ENCODE data around the gene CDH12. TPM values are rescaled to one million over a fixed set of nuclear protein-coding genes. Genes with fewer than 3 reads are reported as not detected.
"Not testable (repeated sequence)": the region's sequence is repeated elsewhere in the genome, so short reads cannot be mapped to it uniquely, and the experiment has no call there.

The CDH12 gene
- total RNA-seq, 1 experiment from 2014 or later = 0.98 TPM

DNA sequence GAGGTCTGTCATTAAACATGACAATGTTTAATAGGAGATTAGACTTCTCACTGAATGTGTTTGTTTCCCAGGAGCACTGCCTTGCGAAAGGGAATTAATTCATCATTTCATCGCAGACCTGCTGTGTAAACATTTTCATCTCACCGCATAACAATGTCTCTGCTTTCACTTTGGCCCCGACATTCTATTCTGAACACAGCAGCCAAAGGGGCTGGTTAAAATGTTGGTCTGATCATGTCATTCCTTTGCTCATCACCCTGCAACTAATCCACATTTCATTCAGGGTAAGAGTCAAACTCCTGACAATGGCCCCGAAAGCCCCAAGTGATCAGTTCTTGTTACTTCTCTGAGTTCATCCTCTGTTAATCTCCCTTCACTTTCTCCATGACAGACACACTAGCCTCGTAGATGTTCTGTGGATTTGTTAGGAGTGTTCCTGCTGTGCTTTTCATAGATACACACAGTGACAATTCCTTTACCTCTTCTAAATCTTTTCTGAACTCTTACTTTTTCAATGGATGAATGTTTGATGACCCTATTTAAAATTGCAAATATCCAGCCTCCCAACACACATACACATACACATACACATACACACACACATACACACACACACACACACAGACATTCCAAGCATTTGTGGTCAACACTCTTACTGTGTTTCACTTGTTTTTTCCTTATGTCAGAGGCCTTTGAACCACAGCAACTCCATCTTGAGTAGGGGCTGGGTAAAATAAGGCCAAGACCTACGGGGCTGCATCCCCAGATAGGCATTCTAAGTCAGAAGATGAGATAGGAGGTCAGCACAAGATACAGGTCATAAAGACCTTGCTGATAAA is 688.0 kb downstream of the CDH12 start:
- DNase-seq (ENCODE audit: low read depth) = not testable (repeated sequence)

DNA sequence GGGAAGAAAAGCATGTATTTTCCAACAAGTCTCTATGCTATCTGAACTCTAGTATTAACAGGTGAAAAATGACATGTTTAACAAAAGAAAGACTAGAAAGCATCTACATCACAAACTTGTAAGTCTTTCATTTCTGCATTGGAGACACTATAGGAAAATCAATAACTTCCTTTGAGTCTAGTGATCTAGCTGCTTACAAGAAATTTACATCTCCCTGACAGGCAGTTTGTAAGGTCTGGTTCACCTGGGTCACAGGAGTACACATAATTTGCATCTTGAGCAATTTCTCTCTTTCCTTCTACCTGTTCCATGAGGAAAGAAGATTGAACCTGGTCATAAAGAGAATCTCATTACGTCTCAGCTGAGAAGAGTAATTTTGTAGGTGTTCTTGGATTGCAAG is 696.2 kb downstream of the CDH12 start:
- DNase-seq (ENCODE audit: low read depth) = not testable (repeated sequence)

DNA sequence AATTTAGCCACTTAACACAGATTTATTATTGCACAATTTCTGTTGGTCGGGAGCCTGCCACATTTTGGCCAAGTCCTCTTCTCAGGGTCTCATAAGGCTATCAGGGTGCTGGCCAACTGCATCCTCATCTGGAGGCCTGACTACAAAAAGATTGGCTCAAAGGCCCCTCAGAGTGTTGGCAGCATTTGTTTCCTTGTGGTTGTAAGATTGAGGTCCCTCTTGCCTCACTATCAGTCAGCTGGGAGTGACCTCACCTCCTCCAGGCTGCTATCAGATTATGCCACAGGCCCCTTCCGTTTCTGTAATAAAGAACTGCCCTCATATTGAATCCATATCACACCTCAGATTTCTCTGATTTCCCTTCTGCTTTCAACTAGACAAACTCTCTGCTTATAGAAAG is 698.4 kb downstream of the CDH12 start:
- peak; percentile 2 for DNase-seq (ENCODE audit: low read depth)

DNA sequence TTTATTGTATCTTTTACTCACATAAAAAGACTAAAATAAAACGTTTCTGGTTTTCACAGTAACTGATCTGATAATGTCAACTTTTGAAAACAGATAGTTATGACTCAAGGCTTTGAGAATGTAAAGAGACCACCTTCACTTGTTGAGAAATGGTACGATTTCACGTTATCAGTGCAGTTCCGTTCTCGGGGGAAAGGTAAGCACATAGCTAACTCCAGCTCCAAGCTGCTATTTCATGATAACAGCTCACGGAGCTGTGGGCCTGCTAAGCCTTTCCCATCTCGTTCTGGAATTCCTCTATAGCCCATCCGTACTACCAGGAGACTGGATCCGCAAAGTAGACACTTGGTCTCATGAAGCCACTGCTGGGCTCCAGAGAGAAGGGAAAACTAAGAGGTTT is 701.3 kb downstream of the CDH12 start:
- DNase-seq (ENCODE audit: low read depth) = not testable (repeated sequence)

DNA sequence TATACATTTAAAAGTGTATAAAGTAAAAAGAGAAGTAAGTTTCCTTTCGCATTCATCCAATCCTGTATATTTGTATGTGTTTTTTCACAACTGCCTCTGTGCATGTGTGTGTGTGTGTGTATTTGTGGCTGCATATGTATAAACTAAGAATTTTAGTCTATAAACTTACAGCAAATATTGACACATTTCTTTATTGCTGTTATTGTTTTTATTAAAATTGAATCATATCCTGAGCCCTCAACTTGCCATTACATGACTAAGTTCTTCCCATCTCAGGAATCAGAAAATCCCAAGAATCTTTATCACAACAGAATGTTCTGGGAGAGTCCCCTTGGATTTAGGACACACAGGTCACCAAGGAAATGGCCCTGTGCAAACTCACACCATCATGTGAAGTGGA is 712.7 kb downstream of the CDH12 start:
- not testable (repeated sequence) for DNase-seq (ENCODE audit: low read depth)

DNA sequence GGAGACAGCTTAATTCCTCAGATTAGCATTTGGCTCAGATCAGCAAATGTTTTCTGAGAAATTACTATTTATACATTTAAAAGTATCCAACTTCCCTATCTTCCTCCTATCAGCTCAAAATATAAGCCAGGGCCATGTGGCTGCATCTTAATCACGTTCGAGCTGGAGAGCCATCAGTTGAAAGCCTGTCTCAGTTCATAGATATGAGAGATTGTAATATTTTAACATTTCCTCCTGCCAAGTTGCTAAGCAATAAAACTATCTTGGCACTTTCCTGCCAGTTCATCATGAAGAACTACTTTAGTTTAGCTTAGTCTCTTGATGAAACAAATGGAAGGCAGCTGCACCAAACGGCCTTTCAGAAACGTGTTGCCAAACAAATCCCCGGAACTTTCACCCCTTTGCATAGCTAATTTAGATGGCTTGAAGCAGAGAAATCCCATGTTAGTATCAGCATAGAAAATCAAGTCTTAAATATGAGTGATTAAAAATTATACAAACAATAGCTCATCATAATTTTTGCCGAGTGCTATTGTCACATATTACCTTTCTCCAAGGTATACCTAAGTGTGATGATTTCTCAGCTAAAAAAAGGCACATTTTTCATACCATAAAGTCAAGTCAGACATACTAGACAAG is 713.4 kb downstream of the CDH12 start:
- DNase-seq (ENCODE audit: low read depth) = not testable (repeated sequence)

DNA sequence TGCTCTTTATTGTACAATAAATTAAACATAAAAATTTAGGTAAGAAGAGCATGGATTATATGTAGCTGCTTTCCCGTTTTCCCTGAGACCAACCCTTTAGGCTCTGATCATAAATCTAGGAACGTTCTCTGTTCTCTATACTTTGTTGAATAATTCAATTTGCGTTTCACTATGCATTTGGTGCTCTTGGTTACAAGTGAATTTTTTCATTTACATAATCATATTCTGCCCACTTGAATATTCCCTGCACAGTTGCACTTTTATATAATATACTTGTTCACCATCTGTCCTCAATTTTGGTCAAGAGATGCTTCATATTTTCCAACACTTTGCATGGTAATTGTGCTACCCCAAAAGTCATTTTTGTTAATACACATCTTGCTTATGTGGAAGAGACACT is 741.8 kb downstream of the CDH12 start:
- no peak for DNase-seq (ENCODE audit: low read depth)

DNA sequence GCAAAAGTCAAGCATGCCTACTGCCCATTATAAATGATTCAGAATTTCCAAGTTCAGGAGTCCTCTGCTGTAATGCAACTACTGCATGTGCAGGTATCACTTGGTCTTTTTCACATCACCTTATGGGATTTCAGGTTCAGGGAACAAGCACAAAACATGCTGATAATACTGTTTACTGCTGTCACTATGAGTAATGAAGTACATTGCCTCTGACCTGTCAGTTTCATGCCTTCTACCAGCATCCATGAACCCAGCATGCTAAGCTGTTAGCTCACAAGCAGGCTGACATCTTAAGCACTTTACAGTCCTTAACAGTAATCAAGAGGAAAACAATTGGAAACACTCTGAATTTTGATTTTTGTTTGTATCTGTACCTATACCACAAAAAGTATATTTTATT is 743.8 kb downstream of the CDH12 start:
- no peak for DNase-seq (ENCODE audit: low read depth)

DNA sequence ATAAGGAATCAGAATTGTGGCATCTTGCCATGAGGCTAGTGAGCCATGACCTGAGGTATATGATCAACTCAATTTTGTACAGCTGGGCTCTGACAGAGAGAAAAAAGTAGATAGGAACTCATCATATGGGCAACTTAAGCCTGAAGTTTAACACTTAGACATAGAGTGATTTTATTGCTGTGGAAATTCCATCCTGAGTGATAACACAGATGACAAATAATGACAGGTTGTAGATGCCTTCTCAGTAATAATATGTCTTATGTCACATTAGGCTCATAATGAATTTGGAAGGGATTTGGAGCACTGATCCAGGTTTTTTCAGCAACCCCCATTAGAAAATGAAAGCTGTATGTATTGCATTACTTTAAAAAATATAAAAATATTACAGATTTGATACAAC is 744.6 kb downstream of the CDH12 start:
- DNase-seq (ENCODE audit: low read depth) = no peak

DNA sequence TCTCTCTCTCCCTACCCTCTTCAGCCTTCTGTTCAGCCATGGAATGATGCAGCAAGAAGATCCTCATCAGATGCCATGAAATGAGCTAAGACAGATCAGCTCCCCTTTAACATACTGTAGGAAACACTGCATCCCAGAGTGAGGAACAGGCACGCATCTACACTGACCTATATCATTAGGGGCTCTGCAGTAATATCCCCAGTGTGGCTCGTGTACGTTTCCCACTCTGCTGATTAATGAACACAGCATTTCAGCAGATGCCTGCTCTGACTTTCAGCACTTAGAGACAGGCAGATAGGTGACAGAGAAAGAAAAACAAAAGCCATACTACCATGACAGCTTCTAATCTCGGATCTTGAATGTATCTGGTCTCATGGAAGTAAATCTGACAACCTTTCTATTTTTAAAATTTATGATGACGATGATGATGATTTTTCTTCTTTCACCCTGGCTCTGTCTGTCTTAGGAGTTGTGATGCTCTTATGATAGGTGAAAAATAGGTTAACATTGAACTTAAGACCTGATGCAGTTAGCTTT is 750.3 kb downstream of the CDH12 start:
- DNase-seq (ENCODE audit: low read depth) = no peak

DNA sequence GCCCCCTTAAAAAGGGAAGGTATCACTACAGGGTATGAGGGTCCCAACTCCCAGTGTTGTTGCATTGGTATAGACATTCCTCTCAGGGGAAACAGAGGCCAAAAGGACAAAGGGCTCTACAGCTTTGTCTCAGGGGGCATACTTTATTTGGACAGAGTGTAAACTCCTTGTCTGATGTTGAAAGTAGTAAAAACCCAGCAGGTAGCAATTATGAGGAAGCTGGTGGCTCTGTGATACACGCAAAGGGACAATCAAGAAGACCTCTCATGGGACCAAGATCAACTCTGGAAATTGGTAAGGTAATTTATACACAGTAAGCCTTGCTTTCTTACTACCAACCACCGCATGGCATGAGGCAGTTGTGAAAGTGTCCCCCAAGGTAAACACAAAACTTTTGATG is 764.6 kb downstream of the CDH12 start:
- no peak for DNase-seq (ENCODE audit: low read depth)

DNA sequence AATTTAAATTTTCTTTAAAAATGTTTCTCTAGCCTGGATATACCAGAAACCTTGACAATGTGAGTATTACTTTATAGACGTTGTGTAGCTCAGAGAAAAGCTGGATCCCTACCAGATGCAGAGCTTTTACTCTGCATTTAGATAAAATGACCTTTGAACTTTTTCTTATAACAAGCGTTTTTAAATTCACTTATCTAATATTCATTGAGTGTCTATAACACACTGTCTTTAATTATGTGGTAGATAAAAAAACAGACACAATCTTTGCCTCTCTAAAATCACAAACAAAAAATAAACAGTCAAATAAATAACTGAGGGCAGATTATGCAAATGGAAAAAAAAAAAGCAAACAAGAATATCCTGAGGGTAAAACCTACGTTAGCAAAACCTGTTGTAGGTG is 773.6 kb downstream of the CDH12 start:
- no peak for DNase-seq (ENCODE audit: low read depth)

DNA sequence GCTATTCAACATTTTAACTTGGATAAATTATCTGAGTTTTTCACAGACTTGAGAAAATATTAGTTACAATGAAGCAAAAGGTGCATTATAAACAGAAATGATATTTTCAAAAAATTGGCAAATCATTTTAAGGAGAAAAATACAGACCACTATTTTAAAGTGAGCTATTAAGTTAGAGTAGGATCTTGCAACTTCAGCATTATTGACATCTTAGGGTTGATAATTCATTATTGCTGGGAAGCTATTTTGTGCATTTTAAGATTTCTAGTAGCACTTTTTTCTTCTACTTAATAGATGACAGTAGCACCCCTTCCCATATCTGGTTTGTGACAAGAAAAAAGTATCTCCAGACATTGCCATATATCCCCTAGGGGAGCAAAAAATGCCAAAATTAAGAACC is 774.1 kb downstream of the CDH12 start:
- no peak for DNase-seq (ENCODE audit: low read depth)

DNA sequence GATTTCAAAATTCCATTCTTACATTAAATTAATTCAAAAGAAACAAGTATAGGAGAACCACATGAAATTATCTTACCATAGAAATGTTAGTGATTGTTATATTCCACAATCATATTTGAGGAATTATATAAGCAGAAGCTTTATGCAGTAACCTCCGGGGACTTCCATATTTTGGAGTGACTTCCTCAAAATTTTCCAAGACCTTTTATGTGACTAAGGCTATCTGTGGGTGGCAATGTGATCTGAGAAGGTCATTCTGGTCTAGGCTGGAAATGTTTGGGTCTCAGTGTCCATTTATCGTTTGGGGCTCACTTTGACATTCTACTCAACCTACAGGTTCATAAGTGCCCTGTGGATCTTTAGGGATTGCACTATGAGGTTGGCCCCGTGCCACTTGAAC is 776.6 kb downstream of the CDH12 start:
- no peak for DNase-seq (ENCODE audit: low read depth)

DNA sequence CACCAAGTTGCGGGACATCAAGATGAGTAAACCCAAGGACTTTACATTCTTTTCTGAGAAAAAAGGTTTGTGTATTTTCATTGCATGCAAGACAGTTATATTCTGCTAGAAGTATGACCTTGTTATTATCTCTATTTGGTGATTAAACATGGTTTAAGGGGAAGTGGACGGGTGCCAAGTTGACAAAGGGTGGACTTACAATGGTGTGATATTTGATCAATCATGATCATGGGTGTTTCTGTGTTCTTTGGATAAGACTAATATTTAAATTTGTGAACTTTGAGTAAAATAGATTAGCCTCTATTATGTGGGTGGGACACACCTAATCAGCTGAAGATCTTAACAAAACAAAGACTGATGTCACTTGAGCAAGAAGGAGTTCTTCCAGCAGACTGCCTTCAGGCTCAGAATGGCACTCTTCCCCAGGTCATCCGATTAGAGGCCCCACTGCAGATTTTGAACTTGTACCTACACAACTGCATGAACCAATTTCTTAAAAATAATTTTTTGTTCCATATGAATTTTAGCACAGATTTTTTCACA is 782.9 kb downstream of the CDH12 start:
- no peak for DNase-seq (ENCODE audit: low read depth)

DNA sequence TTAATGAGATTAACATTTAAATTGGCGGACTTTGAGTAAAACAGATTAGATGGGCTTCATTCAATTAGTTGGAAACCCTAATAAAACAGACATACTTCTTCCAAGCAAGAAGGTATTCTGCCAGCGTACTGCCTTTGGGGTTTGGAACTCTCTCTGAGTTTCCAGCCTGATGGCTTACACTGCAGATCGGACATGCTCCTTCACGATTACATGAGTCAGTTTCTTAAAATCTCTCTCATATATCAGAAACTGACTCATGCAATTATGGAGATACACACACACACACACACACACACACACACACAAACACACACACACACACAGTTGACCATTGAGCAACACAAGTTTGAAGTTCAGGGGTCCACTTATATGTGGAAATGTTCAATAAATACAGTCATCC is 789.4 kb downstream of the CDH12 start:
- DNase-seq (ENCODE audit: low read depth) = no peak

DNA sequence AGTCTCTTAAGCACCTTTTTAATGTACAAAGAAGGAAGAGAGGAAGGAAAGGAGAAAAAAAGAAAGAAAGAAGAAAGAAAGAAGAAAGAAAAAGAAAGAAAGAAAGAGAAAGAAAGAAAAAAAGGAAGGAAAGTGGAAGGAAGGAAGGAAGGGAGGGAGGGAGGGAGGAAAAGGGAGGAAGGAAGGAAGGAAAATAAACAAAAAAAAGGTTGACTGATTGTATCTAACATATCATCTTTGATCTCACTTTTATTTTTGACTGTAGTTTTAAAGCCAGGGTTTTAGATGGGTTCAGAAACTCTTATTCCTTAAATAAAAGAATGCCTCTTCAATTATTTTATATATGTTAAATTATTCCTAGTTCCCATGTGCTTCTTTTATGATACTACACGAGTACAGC is 794.5 kb downstream of the CDH12 start:
- DNase-seq (ENCODE audit: low read depth) = no peak

DNA sequence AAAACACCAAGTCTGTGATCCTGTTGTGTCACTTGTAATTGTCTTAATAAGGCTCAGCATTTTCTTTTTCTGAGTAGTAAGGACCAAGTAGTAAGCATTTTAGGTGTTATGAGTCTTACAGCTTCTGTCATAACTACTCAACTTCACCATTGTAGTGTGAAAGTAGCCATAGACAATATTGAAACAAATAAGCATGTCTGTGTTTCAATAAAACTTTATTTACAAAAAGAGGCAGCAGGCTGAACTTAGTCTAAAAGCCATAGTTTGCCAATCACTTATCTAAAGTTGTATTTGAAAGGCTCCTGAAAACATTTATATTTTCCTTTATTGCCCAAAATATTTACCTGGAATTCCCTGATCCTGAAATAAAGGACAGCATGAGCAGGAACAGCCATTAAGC is 796.1 kb downstream of the CDH12 start:
- DNase-seq (ENCODE audit: low read depth) = no peak

DNA sequence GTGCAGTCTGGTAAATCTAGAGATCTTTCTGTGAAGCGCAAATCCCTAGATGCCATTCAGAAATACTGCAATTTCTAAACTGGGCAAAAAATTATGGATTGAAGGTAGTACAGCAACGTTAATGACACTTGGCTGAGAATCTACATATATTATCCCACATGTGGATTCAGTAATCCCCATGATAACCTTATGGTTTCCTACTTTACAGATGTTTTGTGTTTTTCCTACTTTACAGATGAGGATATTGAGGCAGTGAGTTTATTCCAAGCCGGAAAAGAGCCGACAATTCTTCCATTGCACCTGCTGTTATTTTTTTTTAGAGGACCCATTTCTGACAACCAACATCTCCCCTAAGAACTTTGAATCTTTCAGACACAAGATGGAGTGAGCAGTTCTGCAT is 796.5 kb downstream of the CDH12 start:
- DNase-seq (ENCODE audit: low read depth) = no peak

DNA sequence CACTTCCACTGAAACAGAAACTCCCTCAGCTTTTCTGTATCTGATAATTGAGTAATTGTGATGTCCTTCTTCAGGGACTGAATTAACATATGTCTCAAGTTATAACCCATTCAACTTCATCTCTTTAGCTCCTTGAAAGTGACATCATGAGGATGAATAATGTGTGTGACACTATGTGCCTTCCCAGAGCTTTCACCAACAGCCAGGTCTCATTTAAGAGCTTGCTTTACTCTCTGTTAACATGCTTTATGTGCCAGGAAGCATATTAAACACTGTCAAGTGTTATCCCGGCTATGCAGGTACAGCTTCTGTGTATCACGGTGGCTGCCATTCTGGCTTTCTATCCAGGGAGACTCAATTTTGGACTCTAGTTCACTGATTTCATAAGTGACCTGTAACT is 799.9 kb downstream of the CDH12 start:
- no peak for DNase-seq (ENCODE audit: low read depth)

DNA sequence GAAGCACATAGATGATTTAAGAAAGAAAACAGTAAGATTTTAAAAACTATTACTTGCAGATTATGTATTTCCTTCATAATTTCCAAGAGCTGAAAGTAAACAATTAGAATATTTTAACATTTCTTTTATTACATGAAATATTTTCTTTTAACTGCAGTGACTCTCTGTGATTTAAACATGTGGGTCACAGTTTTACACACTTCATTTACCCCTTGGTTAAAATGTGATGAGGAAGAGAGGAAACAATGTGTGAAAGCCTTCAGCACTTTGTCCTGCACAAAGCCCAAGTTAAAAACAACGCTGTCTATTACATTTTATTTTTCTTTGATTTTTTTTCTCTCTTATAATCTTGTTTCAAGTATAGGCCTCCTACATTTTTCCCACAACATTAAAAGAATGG is 801.3 kb downstream of the CDH12 start:
- no peak for DNase-seq (ENCODE audit: low read depth)

DNA sequence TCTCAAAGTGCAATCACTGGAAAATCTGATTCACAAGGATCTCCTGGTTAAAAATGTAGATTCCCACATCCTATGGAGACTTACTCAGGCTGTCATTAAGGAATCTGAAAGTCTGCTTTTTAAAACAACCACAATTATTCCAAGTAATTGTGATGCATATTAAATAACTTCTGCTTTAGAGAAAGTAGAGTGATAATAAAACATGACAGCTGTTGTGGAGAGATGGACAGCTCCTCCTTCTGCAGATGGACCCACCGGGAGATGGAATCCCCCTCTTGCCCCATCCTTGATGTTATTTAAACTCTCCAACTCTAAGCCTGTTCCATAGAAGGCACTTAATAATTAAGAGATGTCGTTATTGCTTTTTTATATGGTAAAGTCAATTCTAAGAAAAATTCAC is 802.2 kb downstream of the CDH12 start:
- DNase-seq (ENCODE audit: low read depth) = no peak

DNA sequence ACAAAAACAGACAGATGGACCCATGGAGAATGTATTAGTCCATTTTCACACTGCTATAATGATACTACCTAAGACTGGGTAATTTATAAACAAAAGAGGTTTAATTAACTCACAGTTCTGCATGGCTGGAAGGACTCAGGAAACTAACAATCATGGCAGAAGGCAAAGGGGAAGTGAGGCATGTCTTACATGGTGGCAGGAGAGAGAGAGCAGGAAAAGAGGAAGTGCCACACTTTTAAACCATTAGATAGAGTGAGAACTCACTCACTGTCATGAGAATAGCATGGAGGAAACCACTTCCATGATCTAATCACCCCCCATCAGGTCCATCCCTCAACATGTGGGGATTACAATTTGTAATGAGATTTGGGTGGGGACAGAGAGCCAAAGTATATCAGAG is 808.9 kb downstream of the CDH12 start:
- DNase-seq (ENCODE audit: low read depth) = no peak
